Lung (tissue), 12 donors: Measurements from ENCODE around the gene GGT5. TPM values are rescaled to one million over a fixed set of nuclear protein-coding genes. Genes with fewer than 3 reads are reported as not detected.
"Not testable (repeated sequence)": the region's sequence is repeated elsewhere in the genome, so short reads cannot be mapped to it uniquely, and the experiment has no call there.

Experiments
- ATAC-seq: fragments of 200-7000 bp; cut with Tn5 transposase; one replicate; pipeline ENCODE4 v1.9.1; 2020; ENCODE audit warnings: moderate number of reproducible peaks; ENCODE audit not compliant: insufficient read depth, low FRiP score
- DNase-seq, 3 donors: peaks; one replicate each; pipeline ENCODE4 v3.0.0-alpha.2; 2013 to 2017
- H3K27ac ChIP-seq, 2 donors: one replicate each; pipeline ENCODE4 v1.5.1; 2013; ENCODE audit warnings: mild to moderate bottlenecking in 2 of 2, moderate library complexity in 2 of 2, control low read depth in 1 of 2, inconsistent platforms in 1 of 2, low read depth in 1 of 2, low read length in 1 of 2
- H3K27me3 ChIP-seq, 3 donors: one replicate each; pipeline ENCODE4 v1.5.1; 2013; ENCODE audit warnings: low read length in 2 of 3; ENCODE audit not compliant: control insufficient read depth in 3 of 3, insufficient read depth in 3 of 3
- H3K36me3 ChIP-seq, 4 donors: one replicate each; pipeline ENCODE4 v1.5.1; 2013; ENCODE audit warnings: low read length in 4 of 4, mild to moderate bottlenecking in 1 of 4, moderate library complexity in 1 of 4; ENCODE audit not compliant: control insufficient read depth in 4 of 4, insufficient read depth in 4 of 4
- H3K4me1 ChIP-seq, 5 donors: one replicate each; pipeline ENCODE4 v1.5.1; 2013; ENCODE audit warnings: low read length in 5 of 5, mild to moderate bottlenecking in 2 of 5, moderate library complexity in 1 of 5; ENCODE audit not compliant: control insufficient read depth in 5 of 5, insufficient read depth in 5 of 5
- H3K4me3 ChIP-seq: one replicate; pipeline ENCODE4 v1.5.1; 2013; ENCODE audit warnings: mild to moderate bottlenecking, control low read depth, moderate library complexity
- H3K9ac ChIP-seq, 2 donors: one replicate each; pipeline ENCODE4 v1.5.1; 2013; ENCODE audit warnings: low read length in 2 of 2, control low read depth in 1 of 2; ENCODE audit not compliant: insufficient read depth in 1 of 2
- H3K9me3 ChIP-seq, 4 donors: one replicate each; pipeline ENCODE4 v1.5.1; 2013; ENCODE audit warnings: low read length in 3 of 4, mild to moderate bottlenecking in 1 of 4, moderate library complexity in 1 of 4; ENCODE audit not compliant: control insufficient read depth in 4 of 4, insufficient read depth in 3 of 4
- CTCF ChIP-seq: IDR thresholded peaks from 2 replicates; pipeline ENCODE4 v1.5.1; 2012; ENCODE audit warnings: mild to moderate bottlenecking; ENCODE audit errors: control extremely low read depth, extremely low read depth
- WGBS, 2 donors: extraction: QIAGEN DNeasy Blood & Tissue Kit; methylation state at CpG; one replicate each; pipeline ENCODE4 v1.1.7; 2013; 5-methylcytosine and 5-hydroxymethylcytosine counted together
- polyA plus RNA-seq, 2 donors: library from polyadenylated mRNA; stranded (reverse); fragments of 200-250 nt; gene quantifications; one replicate each; pipeline ENCODE4 v1.2.1, GENCODE V29; 2013
- total RNA-seq, 2 donors: library from RNA; depleted of rRNA in 1 of 2; stranded (reverse); fragments of >200 nt in 1 of 2; gene quantifications; one replicate each; pipeline ENCODE4 v1.2.1, GENCODE V29; 2014 to 2021
- donor health status: control.
- donor health status: control.
- donor health status: Bipolar disorder and iron deficiency.
- donor health status: healthy.
- donor health status: DM: yes; HTN: yes; CAD: no.

The GGT5 gene
- total and polyA plus RNA-seq, 4 donors: 9.8 to 92.0 (median 54.7) TPM

- not testable (repeated sequence) for H3K27ac ChIP-seq, ATAC-seq, H3K9me3 ChIP-seq, DNase-seq, H3K36me3 ChIP-seq, H3K27me3 ChIP-seq, H3K4me3 ChIP-seq, H3K9ac ChIP-seq, H3K4me1 ChIP-seq
- 93 to 94% methylated on average over 12 of the region's 12 CpGs for WGBS, 2 donors
These were observed 8.2 kb upstream of the GGT5 start for GRCh38 chr22:24253126-24253525.

GRCh38 chr22:24251286-24251685 lies 6.4 kb upstream of the GGT5 start:
- DNase-seq: not testable (repeated sequence)
- 97 to 99% methylated on average over 10 to 11 of the region's 28 CpGs for WGBS, 2 donors

GRCh38 chr22:24249413-24249812 lies 4.5 kb upstream of the GGT5 start:
- H3K27ac ChIP-seq, H3K4me3 ChIP-seq, H3K9ac ChIP-seq, H3K27me3 ChIP-seq, ATAC-seq, DNase-seq, H3K9me3 ChIP-seq, H3K36me3 ChIP-seq: not testable (repeated sequence)
- H3K4me1 ChIP-seq: peaks cover 0 to 32% (median 16%) of the 10 kb centered on the region in 5 donors
- WGBS, 2 donors: 81 to 83% methylated on average over 4 to 7 of the region's 8 CpGs

More at GRCh38 chr22:24251286-24251685, 6.4 kb upstream of the GGT5 start:
- ATAC-seq, H3K9me3 ChIP-seq, H3K36me3 ChIP-seq, H3K4me3 ChIP-seq, H3K9ac ChIP-seq, H3K27ac ChIP-seq, H3K27me3 ChIP-seq: not testable (repeated sequence)
- peaks cover 0 to 19% (median 6%) of the 10 kb centered on the region in 5 donors for H3K4me1 ChIP-seq

- not testable (repeated sequence) for ATAC-seq, DNase-seq, H3K9me3 ChIP-seq, H3K36me3 ChIP-seq, H3K4me3 ChIP-seq, H3K27me3 ChIP-seq, H3K9ac ChIP-seq, H3K27ac ChIP-seq
- peaks cover 0 to 40% (median 17%) of the 10 kb centered on the region in 5 donors for H3K4me1 ChIP-seq
- 93 to 97% methylated on average over 13 to 15 of the region's 15 CpGs for WGBS, 2 donors
These were observed 3.7 kb upstream of the GGT5 start for GRCh38 chr22:24248611-24249010.

- 35 to 50% methylated on average over 21 to 23 of the region's 23 CpGs for WGBS, 2 donors
- TF ChIP-seq CTCF: peak; percentile 68
- H3K9me3 ChIP-seq: no peaks in the 10 kb centered on the region
- H3K27ac ChIP-seq: peak overlapping the region in 1 of 2 donors; percentile 97
- H3K27me3 ChIP-seq: no peaks in the 10 kb centered on the region
- DNase-seq: peak; percentile 96 to 98 (median 96)
- H3K36me3 ChIP-seq: no peaks in the 10 kb centered on the region
- peaks cover 0 to 48% (median 19%) of the 10 kb centered on the region in 5 donors for H3K4me1 ChIP-seq
- ATAC-seq: peak; percentile 96
- H3K4me3 ChIP-seq: no peak overlapping the region
- H3K9ac ChIP-seq: no peak overlapping the region
These were observed 2.9 kb upstream of the GGT5 start for GRCh38 chr22:24247564-24248344.
